Stimulated activated CD4-positive, alpha-beta T cell treated with anti-CD3 and anti-CD28 coated beads, Interleukin-2, amount 100 ng/mL, for 24 hours (primary cell): ENCODE measurements around the gene NSUN2.
A peak's percentile ranks its signal among the peaks of the same experiment; 100 is the strongest.

ENCODE experiments used
- DNase-seq, 2 donors: peaks; one replicate each; pipeline ENCODE4 v3.0.0-alpha.2; 2020

NSUN2 gene

DNA sequence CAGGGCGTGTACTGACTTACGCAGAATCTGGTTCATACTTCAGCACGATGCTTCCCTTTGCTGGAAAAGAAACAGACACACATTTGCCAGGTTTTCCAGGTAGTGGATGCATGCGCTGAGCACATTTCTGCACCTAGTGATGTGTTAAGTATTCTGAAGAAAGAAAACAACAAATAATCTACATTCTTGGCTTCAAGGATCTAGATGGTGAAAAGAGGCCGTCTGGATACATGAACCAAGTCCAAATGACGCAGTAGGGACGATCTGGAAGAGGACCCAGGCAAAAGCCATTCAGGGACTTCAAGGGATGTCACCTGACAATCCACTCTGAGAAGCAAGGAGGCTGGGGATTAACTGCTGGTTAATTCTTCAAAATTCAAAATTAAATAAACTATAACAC lies 30.4 kb downstream of the NSUN2 start:
- no peak for DNase-seq

- DNase-seq = no peak
These were observed 31.0 kb downstream of the NSUN2 start for GRCh38 chr5:6601816-6602215.

- DNase-seq = no peak
These were observed 31.6 kb downstream of the NSUN2 start for GRCh38 chr5:6601271-6601670.

- no peak for DNase-seq
These were observed 33.1 kb downstream of the NSUN2 start for GRCh38 chr5:6599739-6600138.

- no peak for DNase-seq
These were observed 34.4 kb downstream of the NSUN2 start for GRCh38 chr5:6598351-6598900.

- no peak for DNase-seq
These were observed 35.3 kb downstream of the NSUN2 start for GRCh38 chr5:6597557-6597956.

DNA sequence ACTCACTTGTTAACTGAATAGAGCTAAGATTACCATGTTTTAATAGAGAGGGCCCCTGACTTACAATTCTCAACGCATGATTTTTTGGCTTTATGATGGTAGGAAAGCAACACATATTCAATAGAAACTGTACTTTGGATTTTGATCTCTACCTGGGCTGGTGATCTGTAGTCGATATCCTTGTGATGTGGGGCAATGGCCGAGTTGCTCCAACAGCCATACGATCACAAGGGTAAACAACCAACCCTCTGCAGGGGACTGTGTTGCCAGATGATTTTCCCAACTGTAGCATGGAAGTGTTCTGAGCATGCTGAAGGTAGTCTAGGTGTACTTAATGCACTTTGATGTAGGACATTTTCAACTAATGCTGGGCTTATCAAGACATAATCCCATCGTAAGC lies 36.5 kb downstream of the NSUN2 start:
- no peak for DNase-seq

GRCh38 chr5:6595405-6595804 lies 37.4 kb downstream of the NSUN2 start:
- no peak for DNase-seq

DNA sequence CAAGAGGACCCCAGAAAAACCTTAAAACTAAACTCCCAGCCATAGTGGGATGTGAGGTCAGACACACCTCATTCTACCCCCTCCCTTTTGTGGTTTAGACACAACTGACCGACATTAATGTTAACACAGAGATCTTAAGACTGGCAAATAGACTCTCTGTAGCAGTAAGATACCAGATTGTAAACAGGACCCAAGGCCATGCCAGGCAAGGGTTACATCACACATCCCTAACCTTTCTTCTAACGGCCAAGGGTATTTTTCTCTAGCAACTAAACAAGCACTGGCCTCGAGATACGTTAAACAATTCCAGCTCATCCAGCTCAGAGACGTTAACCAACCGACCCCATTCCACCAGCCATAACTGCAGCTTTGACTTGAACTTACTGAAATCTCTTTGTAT lies 38.8 kb downstream of the NSUN2 start:
- DNase-seq = no peak

DNA sequence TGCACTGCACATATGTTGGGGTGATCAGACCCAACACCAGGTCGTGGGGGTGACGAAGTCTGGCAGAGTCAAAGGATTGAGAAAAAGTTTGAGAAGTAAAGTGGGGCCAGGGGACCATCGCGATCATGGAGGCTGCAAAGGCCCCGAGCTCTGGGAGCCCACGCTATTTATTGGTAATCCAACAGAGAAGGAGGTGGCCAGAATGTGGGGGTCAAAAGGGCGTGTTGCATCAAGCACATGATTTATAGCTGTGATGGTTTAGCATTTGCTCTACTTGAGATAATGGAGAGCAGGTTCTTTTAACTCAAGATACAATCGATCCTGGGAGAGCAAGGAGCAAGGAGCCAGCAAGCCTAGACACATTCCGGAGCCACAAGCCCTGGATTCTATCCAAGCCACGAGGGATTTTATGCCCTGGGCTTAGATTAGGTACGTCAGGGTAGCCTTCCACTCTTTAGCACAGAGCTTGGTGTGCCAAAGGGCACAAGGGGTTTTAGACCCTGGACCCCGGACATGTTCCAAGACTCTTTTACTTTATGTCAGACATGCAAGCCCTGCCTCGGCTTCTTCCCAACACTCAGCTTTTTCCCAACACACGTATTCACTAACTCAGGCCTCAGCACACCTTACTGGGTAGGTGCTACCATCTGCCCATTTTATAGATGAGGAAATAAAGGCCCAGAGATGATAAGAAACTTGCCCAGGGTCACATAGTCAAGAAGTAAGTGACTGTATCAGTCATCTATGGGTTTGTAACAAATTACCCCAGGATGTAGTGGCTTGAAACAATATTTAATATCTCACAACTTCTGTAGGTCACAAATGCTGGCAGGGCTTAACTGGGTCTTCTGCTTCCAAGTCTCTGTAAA lies 39.5 kb downstream of the NSUN2 start:
- no peak for DNase-seq

GRCh38 chr5:6592601-6593000 lies 40.2 kb downstream of the NSUN2 start:
- no peak for DNase-seq

DNA sequence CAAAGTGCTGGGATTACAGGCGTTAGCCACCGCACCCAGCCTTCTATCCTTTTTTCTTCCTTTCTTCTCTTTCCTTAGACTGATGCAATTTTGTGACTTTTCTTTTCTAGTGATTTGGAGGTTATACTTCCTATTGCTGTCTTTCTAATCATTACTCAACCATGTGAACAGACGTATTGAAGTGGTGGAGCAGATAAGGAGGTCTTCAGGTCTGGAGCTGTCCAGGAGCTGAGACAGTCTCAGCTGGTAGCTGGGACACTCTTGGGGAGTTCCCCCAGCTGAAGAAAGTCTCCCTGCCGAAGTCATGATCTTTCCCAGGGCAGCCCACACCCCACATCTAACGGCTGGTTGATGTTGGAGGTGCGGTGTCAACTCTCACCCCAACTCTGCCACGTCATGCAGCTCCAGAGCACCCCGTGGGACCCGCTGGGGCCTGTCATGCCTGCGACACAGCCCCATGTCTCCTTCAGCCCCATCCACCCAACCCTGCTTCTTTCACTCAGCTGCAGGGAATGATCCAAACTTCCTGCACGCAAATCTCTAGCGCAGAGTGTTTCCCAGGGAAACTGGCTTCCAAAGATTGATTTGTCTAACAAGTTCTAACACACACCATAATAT lies 41.1 kb downstream of the NSUN2 start:
- DNase-seq = no peak

GRCh38 chr5:6590581-6590980 lies 42.3 kb downstream of the NSUN2 start:
- no peak for DNase-seq

DNA sequence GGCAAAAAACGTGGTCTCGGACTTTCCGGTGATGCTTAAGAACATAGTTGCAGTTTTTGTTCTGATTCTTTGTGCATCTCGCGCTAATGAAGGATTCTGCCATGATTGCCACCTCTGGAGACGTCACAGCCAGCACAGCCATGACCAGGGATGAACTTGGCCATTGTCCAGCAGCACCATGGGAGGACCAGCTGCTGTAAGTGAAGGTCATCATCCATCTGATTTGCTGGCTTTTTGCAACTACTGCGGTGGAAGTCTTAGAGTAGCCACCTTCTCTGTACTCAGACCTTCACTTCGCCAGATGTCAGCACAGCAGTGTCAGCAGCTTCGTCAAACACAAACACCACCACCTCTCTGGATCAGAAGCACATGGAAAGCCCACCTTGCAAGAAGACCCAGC lies 45.7 kb downstream of the NSUN2 start:
- DNase-seq = no peak

DNA sequence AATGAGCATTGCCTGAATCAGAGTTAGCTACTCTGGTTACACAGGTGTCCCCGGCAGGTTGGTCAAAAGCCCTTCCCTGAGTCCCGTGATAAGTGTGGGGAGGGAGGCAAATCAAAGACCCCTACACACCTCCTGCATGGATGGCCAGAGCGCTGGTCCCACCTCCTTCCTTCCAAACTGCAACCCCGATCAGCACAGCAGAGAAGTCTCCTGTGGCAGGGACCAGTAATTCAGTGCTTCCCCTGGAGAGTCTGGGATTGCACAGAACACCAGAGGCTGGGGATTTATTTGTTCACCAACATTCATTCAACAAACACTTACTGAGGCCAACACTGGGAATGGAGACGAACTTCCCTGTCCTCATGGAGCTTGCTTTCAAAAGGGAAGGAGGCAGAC lies 46.2 kb downstream of the NSUN2 start:
- DNase-seq = no peak

DNA sequence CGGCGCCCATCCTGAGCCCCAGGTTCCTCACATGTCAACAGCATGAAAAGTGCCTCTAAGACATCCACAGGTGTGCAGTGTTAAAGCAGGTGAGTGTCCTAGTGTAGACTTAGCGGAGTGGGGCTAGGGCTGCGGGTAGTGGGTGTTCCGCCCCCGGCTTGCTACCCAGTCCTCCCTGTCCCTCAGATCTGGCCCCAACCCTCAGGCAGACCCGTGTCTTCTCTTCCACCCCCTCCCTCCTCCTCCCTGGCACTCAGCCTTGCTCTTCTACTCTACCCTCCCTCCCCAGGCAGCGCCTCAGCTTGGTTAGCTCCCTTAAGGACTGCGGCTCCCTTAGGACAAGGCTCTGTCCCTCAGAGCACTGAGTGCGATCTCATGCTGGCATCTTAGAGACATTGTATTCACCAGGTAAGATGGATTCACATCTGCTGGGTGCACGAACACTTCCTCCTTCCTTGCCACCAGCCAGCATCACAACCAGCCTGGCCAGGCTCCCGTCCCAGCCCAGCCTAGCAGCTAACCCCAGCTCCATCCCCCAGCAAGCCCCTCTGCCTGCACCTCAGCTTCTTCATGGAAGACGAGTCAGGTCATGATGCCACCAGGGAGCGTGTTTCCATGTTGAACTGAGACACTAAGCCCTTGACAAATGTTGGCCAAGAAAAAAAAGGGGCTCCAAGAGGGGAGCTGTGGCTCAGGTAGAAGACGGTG lies 46.8 kb downstream of the NSUN2 start:
- no peak for DNase-seq

DNA sequence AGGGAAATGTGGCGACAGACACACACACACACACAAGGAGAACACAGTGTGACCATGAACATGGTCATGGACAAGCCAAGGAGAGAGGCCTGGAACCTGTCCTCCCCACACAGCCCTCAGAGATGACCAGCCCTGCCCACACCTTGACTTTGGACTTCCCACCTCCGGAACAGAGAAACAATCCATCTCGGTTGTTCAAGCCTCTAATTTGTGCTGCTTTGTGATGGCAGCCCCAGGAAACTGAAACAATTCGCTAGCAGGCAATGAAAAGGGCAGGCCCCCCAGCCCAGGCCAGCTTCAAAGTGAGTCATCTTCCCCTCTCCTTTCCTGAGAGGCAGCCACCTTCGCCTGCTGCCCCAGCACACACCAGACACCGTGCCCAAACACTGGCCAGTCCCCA lies 47.7 kb downstream of the NSUN2 start:
- DNase-seq = no peak

DNA sequence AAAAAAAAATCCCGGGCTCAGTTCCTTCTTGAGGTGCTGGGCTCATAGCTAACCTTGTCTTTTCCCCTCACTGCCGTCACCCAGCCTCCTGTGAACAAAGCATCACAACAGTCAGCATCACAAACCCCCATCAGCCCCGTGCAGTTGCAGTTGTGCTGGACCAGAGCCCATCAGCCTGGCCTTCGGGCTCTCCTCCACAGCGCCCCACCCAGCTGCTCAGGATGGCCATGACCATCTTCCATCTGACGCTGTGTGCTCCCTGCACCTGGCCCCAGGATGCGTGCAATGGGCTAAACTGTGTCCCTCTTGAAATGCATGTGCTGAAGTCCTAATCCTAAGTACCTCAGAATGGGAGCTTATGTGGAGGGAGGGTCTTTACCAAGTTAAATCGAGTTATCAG lies 48.1 kb downstream of the NSUN2 start:
- DNase-seq = no peak

DNA sequence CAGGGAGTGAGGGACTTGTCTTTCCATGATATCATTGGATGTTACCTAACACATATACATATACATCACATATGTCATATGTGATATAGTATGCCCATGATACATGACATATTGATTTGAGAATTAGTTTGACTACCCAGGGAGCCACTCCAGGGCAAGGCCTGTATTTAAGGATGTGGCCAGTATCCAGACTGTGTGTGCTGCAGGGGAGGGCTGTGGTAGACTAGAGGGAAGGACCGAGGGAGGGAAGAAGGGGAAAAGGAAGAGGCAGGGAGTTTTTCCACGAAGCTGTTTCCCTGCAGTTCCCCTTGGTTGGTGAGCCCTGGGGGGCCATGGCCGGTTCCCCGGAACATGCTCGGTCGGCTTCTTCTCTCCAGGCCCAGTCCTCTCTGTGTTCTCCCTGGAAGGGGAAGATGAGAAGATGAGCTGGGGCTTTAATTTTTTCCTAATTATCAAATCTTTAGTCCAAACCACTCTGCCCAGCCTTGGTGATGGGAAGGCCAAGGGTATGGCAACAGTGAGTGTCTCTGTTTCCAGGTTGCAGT lies 48.7 kb downstream of the NSUN2 start:
- DNase-seq = no peak

- peak in 1 of 2 donors; percentile 43 for DNase-seq
These were observed 49.6 kb downstream of the NSUN2 start for GRCh38 chr5:6583049-6583880.

GRCh38 chr5:6582507-6583048 lies 50.3 kb downstream of the NSUN2 start:
- DNase-seq = no peak
